Right lobe of liver (tissue), 4 donors: ENCODE measurements around the gene MFAP3.

Experiments used
- POLR2A ChIP-seq: fragments of 450-650 bp; IDR thresholded peaks from one replicate; pipeline ENCODE4 v1.6.1; 2017; ENCODE audit warnings: antibody characterized with exemption, mild to moderate bottlenecking
- TF ChIP-seq, protein P1 (sequence below), 4 donors: fragments of 200-600 bp in 3 of 4; fragments of 450-650 bp in 1 of 4; IDR thresholded peaks; one replicate each; pipeline versions ENCODE4 v1.5.1 to v1.8.0; 2016 to 2022; ENCODE audit warnings: antibody characterized with exemption in 4 of 4, mild to moderate bottlenecking in 2 of 4
- donor health status: DM: no; HTN: no; CAD: no.
- donor health status: DM: no; HTN: no; CAD: no.
- donor health status: DM: no; HTN: yes; CAD: no.

DNA sequence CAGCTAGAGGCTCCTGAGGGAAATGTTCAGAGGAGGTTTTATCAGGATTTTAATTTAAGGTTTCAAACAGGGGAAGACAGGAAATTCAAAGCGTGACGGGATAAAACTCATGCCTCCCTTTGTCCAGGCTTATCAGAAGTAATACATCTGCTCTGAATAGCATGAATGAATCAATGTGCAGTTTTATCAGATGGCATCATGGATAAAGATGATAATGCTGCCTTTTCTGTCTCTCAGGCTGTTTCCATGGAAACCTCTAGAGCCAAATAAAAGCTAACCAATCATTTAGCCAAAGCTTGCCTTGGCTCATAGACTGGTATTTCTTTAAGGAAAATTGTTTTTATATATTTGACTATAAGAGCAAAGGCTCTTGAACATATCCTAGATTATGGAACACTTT lies 16.4 kb downstream of the MFAP3 start:
- TF ChIP-seq, protein P1, sequence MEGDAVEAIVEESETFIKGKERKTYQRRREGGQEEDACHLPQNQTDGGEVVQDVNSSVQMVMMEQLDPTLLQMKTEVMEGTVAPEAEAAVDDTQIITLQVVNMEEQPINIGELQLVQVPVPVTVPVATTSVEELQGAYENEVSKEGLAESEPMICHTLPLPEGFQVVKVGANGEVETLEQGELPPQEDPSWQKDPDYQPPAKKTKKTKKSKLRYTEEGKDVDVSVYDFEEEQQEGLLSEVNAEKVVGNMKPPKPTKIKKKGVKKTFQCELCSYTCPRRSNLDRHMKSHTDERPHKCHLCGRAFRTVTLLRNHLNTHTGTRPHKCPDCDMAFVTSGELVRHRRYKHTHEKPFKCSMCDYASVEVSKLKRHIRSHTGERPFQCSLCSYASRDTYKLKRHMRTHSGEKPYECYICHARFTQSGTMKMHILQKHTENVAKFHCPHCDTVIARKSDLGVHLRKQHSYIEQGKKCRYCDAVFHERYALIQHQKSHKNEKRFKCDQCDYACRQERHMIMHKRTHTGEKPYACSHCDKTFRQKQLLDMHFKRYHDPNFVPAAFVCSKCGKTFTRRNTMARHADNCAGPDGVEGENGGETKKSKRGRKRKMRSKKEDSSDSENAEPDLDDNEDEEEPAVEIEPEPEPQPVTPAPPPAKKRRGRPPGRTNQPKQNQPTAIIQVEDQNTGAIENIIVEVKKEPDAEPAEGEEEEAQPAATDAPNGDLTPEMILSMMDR (IDR thresholded peaks at IDR 0.05), result no peak
- TF ChIP-seq POLR2A, result no peak
